Astrocyte (in vitro differentiated cells and primary cell): Measurements from ENCODE around the gene UMODL1. TPM values are rescaled to one million over a fixed set of nuclear protein-coding genes. Genes with fewer than 3 reads are reported as not detected.

Source experiments
- DNase-seq: peaks from one replicate; pipeline ENCODE4 v3.0.0-alpha.2; 2010; ENCODE audit warnings: low read depth
- FAIRE-seq: peaks from 2 replicates; lab custom pipeline; 2011; peaks lifted over from hg19 to GRCh38; lab: Jason Lieb, UNC
- H2AFZ ChIP-seq: 2 replicates; pipeline ENCODE4 v1.6.0; 2012; ENCODE audit warnings: low read depth, low read length, inconsistent platforms
- H3K27ac ChIP-seq: 2 replicates; pipeline ENCODE4 v1.5.1; 2011; ENCODE audit warnings: low read depth, low read length, inconsistent platforms
- H3K27me3 ChIP-seq: 2 replicates; pipeline ENCODE4 v1.6.0; 2011; ENCODE audit warnings: low read length, inconsistent platforms; ENCODE audit not compliant: insufficient read depth
- H3K36me3 ChIP-seq: 2 replicates; pipeline ENCODE4 v1.5.1; 2011; ENCODE audit warnings: low read length, inconsistent platforms; ENCODE audit not compliant: insufficient read depth
- H3K4me1 ChIP-seq: 2 replicates; pipeline ENCODE4 v1.5.1; 2011; ENCODE audit warnings: low read length, inconsistent platforms; ENCODE audit not compliant: insufficient read depth
- H3K4me2 ChIP-seq: 2 replicates; pipeline ENCODE4 v1.6.0; 2012; ENCODE audit warnings: low read length, inconsistent platforms
- H3K4me3 ChIP-seq: 2 replicates; pipeline ENCODE4 v1.5.1; 2011; ENCODE audit warnings: low read depth, mild to moderate bottlenecking, low read length, inconsistent platforms; ENCODE audit not compliant: insufficient read depth
- H3K79me2 ChIP-seq: 2 replicates; pipeline ENCODE4 v1.6.0; 2012; ENCODE audit warnings: mild to moderate bottlenecking, low read length, inconsistent platforms; ENCODE audit not compliant: insufficient read depth
- H3K9ac ChIP-seq: 2 replicates; pipeline ENCODE4 v1.6.0; 2012; ENCODE audit warnings: mild to moderate bottlenecking, low read length, inconsistent platforms
- H3K9me3 ChIP-seq: 2 replicates; pipeline ENCODE4 v1.5.1; 2012; ENCODE audit warnings: low read depth, mild to moderate bottlenecking, low read length, inconsistent platforms; ENCODE audit not compliant: insufficient read depth
- H4K20me1 ChIP-seq: 2 replicates; pipeline ENCODE4 v1.6.0; 2012; ENCODE audit warnings: low read length, inconsistent platforms; ENCODE audit not compliant: insufficient read depth
- H3K27ac Mint-ChIP-seq: one replicate; pipeline ENCODE4 v1.8.0; 2021; ENCODE audit warnings: mild to moderate bottlenecking, mixed read lengths; ENCODE audit not compliant: unreplicated experiment
- H3K27me3 Mint-ChIP-seq: one replicate; pipeline ENCODE4 v1.8.0; 2021; ENCODE audit warnings: low read depth, mixed read lengths; ENCODE audit not compliant: unreplicated experiment
- H3K36me3 Mint-ChIP-seq: one replicate; pipeline ENCODE4 v1.8.0; 2021; ENCODE audit warnings: low read depth, mixed read lengths; ENCODE audit not compliant: unreplicated experiment
- H3K4me1 Mint-ChIP-seq: one replicate; pipeline ENCODE4 v1.8.0; 2021; ENCODE audit warnings: low read depth, mixed read lengths; ENCODE audit not compliant: unreplicated experiment
- H3K4me3 Mint-ChIP-seq: one replicate; pipeline ENCODE4 v1.8.0; 2021; ENCODE audit warnings: mild to moderate bottlenecking, moderate library complexity, mixed read lengths; ENCODE audit not compliant: unreplicated experiment
- H3K9me3 Mint-ChIP-seq: one replicate; pipeline ENCODE4 v1.8.0; 2021; ENCODE audit warnings: mild to moderate bottlenecking, mixed read lengths; ENCODE audit not compliant: unreplicated experiment
- EZH2 ChIP-seq: IDR thresholded peaks from 2 replicates; pipeline ENCODE4 v1.6.1; 2012; ENCODE audit warnings: mild to moderate bottlenecking, low read length, inconsistent platforms; ENCODE audit not compliant: insufficient read depth
- total RNA-seq: library from RNA; stranded (reverse); gene quantifications from 2 replicates; pipeline ENCODE4 v1.2.1, GENCODE V29; 2021
- TF ChIP-seq, protein P1 (sequence below): IDR thresholded peaks from 2 replicates; pipeline ENCODE4 v1.5.1; 2011; ENCODE audit warnings: low read depth, mild to moderate bottlenecking, inconsistent platforms, low read length, moderate library complexity; ENCODE audit not compliant: insufficient read depth

Gene UMODL1
- total RNA-seq, 1 donor from 2014 or later: not detected

GRCh38 chr21:42123219-42123908, 52.2 kb downstream of the UMODL1 start:
- Mint-ChIP-seq H3K9me3 (no peaks in the 10 kb centered on the region), H3K27ac (no peak overlapping the region), H3K27me3 (peaks cover 26% of the 10 kb centered on the region), H3K36me3 (no peaks in the 10 kb centered on the region), H3K4me3 (no peak overlapping the region), H3K4me1 (peaks cover 17% of the 10 kb centered on the region)
- Histone ChIP-seq H3K9ac (no peak overlapping the region), H3K9me3 (no peaks in the 10 kb centered on the region), H3K79me2 (no peaks in the 10 kb centered on the region), H3K4me3 (no peak overlapping the region), H3K27me3 (peaks cover 27% of the 10 kb centered on the region), H2AFZ (no peak overlapping the region), H4K20me1 (no peaks in the 10 kb centered on the region), H3K27ac (no peak overlapping the region), H3K4me1 (peaks cover 7% of the 10 kb centered on the region), H3K36me3 (no peaks in the 10 kb centered on the region), H3K4me2 (no peak overlapping the region)
- no peak for TF ChIP-seq EZH2
- TF ChIP-seq, protein P1, sequence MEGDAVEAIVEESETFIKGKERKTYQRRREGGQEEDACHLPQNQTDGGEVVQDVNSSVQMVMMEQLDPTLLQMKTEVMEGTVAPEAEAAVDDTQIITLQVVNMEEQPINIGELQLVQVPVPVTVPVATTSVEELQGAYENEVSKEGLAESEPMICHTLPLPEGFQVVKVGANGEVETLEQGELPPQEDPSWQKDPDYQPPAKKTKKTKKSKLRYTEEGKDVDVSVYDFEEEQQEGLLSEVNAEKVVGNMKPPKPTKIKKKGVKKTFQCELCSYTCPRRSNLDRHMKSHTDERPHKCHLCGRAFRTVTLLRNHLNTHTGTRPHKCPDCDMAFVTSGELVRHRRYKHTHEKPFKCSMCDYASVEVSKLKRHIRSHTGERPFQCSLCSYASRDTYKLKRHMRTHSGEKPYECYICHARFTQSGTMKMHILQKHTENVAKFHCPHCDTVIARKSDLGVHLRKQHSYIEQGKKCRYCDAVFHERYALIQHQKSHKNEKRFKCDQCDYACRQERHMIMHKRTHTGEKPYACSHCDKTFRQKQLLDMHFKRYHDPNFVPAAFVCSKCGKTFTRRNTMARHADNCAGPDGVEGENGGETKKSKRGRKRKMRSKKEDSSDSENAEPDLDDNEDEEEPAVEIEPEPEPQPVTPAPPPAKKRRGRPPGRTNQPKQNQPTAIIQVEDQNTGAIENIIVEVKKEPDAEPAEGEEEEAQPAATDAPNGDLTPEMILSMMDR: no peak
- no peak for FAIRE-seq
- no peak for DNase-seq

- H3K27ac ChIP-seq: no peak overlapping the region
- Mint-ChIP-seq H3K4me1 (peaks cover 17% of the 10 kb centered on the region), H3K27ac (no peak overlapping the region), H3K36me3 (no peaks in the 10 kb centered on the region), H3K27me3 (peaks cover 31% of the 10 kb centered on the region), H3K9me3 (no peaks in the 10 kb centered on the region), H3K4me3 (no peak overlapping the region)
- no peak overlapping the region for H2AFZ ChIP-seq
- no peaks in the 10 kb centered on the region for H3K9me3 ChIP-seq
- H4K20me1 ChIP-seq: no peaks in the 10 kb centered on the region
- H3K4me1 ChIP-seq: peaks cover 7% of the 10 kb centered on the region
- H3K9ac ChIP-seq: no peak overlapping the region
- no peak for FAIRE-seq
- no peaks in the 10 kb centered on the region for H3K36me3 ChIP-seq
- no peak for DNase-seq
- H3K4me2 ChIP-seq: no peak overlapping the region
- TF ChIP-seq, protein P1: no peak
- no peak for TF ChIP-seq EZH2
- H3K4me3 ChIP-seq: no peak overlapping the region
- H3K27me3 ChIP-seq: peaks cover 24% of the 10 kb centered on the region
- H3K79me2 ChIP-seq: no peaks in the 10 kb centered on the region
Measured at GRCh38 chr21:42124081-42124480, 53.0 kb downstream of the UMODL1 start.
